PFSK-1 (cell line): ENCODE data around the gene RPS6KA2.

Source experiments
- FOXP2 ChIP-seq: optimal IDR thresholded peaks from 2 replicates; pipeline ENCODE3; 2011; ENCODE audit warnings: borderline replicate concordance, control low read depth, inconsistent platforms; ENCODE audit not compliant: insufficient read depth; ENCODE audit errors: extremely low read length, extremely low read depth
- POLR2AphosphoS5 ChIP-seq: IDR thresholded peaks from 2 replicates; pipeline ENCODE4 v1.6.1; 2012; ENCODE audit warnings: low read depth, mild to moderate bottlenecking, control low read depth, low read length, moderate library complexity
- REST ChIP-seq, 2 experiments: IDR thresholded peaks; 2 replicates each; pipeline versions ENCODE4 v1.6.1 to v1.8.0; 2011 to 2012; ENCODE audit warnings: low read depth in 2 of 2, low read length in 2 of 2, control low read depth in 1 of 2, inconsistent platforms in 1 of 2, mild to moderate bottlenecking in 1 of 2, moderate library complexity in 1 of 2; ENCODE audit not compliant: insufficient read depth in 1 of 2
- SIN3A ChIP-seq: IDR thresholded peaks from 2 replicates; pipeline ENCODE4 v1.6.1; 2012; ENCODE audit warnings: mild to moderate bottlenecking, low read length, moderate library complexity, borderline replicate concordance; ENCODE audit not compliant: insufficient read depth
- TAF1 ChIP-seq: IDR thresholded peaks from 2 replicates; pipeline ENCODE4 v1.6.1; 2012; ENCODE audit warnings: low read length, control low read depth, borderline replicate concordance; ENCODE audit not compliant: insufficient read depth

RPS6KA2 gene

GRCh38 chr6:166507809-166508564 is 119.1 kb downstream of the RPS6KA2 start:
- TF ChIP-seq FOXP2 (no peak), SIN3A (no peak), REST (IDR thresholded peaks at IDR 0.05; ENCODE audit: insufficient read depth in 1 of 2, low read depth in 2 of 2, low read length in 2 of 2) (no peak), POLR2AphosphoS5 (no peak), TAF1 (no peak)

- TF ChIP-seq REST (IDR thresholded peaks at IDR 0.05; ENCODE audit: insufficient read depth in 1 of 2, low read depth in 2 of 2, low read length in 2 of 2) (no peak), TAF1 (no peak)
These were observed 119.7 kb downstream of the RPS6KA2 start for GRCh38 chr6:166507380-166507779.

GRCh38 chr6:166505133-166505905 is 121.7 kb downstream of the RPS6KA2 start:
- TF ChIP-seq TAF1: no peak
- no peak for TF ChIP-seq SIN3A
- TF ChIP-seq REST (IDR thresholded peaks at IDR 0.05; ENCODE audit: insufficient read depth in 1 of 2, low read depth in 2 of 2, low read length in 2 of 2): no peak
- TF ChIP-seq POLR2AphosphoS5: no peak
- TF ChIP-seq FOXP2: no peak

- TF ChIP-seq REST (IDR thresholded peaks at IDR 0.05; ENCODE audit: insufficient read depth in 1 of 2, low read depth in 2 of 2, low read length in 2 of 2) (no peak), FOXP2 (no peak), TAF1 (no peak), SIN3A (no peak), POLR2AphosphoS5 (no peak)
These were observed 123.0 kb downstream of the RPS6KA2 start for GRCh38 chr6:166504100-166504499.

DNA sequence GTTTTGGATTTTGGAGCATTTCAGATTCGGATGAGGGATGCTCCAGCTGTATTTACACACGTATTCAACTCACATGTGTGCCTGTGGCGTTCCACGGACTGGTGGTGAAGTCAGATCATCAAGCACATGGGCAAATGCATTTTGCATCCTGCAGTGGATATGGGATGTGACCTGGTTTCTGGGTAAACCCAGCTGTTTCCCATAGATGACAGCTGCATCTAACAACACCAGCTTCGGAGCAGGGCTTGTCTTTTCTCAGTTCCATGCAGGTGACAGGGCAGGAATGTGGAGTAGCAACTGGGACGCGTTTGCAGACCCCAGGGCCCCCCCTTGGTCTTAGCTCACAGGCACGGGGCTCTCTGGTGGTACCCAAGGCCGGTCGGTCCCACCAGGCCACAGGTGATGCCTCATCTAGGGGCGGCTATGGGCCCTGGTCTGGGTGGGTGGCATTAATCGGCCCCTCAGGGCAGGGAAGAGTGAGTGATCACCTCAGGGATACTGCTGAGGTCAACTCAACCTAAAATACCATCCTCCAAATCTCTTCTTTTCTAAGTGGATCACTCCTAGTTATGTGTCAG is 123.8 kb downstream of the RPS6KA2 start:
- no peak for TF ChIP-seq TAF1
- TF ChIP-seq SIN3A: no peak
- TF ChIP-seq REST (IDR thresholded peaks at IDR 0.05; ENCODE audit: insufficient read depth in 1 of 2, low read depth in 2 of 2, low read length in 2 of 2): no peak
- no peak for TF ChIP-seq POLR2AphosphoS5
- no peak for TF ChIP-seq FOXP2
